ENCODE data around the gene KRT71. TPM values are rescaled to one million over a fixed set of nuclear protein-coding genes. Genes with fewer than 3 reads are reported as not detected.

KRT71 gene
- total RNA-seq, 1 experiment from 2014 or later = not detected

GRCh38 chr12:52528641-52529143 is 24.3 kb downstream of the KRT71 start:
- POLR2A ChIA-PET = interaction anchor here (0.6 kb wide), 1 partner anchor 477 kb away, joined by 3 read pairs; the partner anchor contains the start of gene NR4A1
- no peaks in the 10 kb centered on the region for H4K20me1 ChIP-seq (ENCODE audit: insufficient read depth)
- TF ChIP-seq SP1 (IDR thresholded peaks at IDR 0.05; ENCODE audit: low read depth) = no peak
- TF ChIP-seq REST (IDR thresholded peaks at IDR 0.05; ENCODE audit: low read depth) = no peak
- no peak for TF ChIP-seq CEBPB (IDR thresholded peaks at IDR 0.05; ENCODE audit: low read depth)
- no peak for TF ChIP-seq MAX (IDR thresholded peaks at IDR 0.05)
- TF ChIP-seq EZH2 (IDR thresholded peaks at IDR 0.05) = no peak
- no peak for TF ChIP-seq JUND (IDR thresholded peaks at IDR 0.05)
- no peak for TF ChIP-seq EZH2phosphoT487 (IDR thresholded peaks at IDR 0.05; ENCODE audit: borderline replicate concordance)
- no peak for TF ChIP-seq SIN3A (IDR thresholded peaks at IDR 0.05; ENCODE audit: low read depth)
- no peak for TF ChIP-seq YY1 (IDR thresholded peaks at IDR 0.05; ENCODE audit: extremely low read depth, insufficient replicate concordance, low read depth, low read length)
- no peak for TF ChIP-seq POLR2AphosphoS5 (IDR thresholded peaks at IDR 0.05; ENCODE audit: low read depth, low read length)
- TF ChIP-seq RAD21 (IDR thresholded peaks at IDR 0.05; ENCODE audit: low read depth) = no peak
- no peak for TF ChIP-seq CBX3 (IDR thresholded peaks at IDR 0.05; ENCODE audit: low read depth)
- no peak for TF ChIP-seq FOSL1 (IDR thresholded peaks at IDR 0.05; ENCODE audit: low read depth)
- no peak for TF ChIP-seq TCF7L2 (IDR thresholded peaks at IDR 0.05; ENCODE audit: borderline replicate concordance, extremely low read depth, insufficient read depth, insufficient read length)
- TF ChIP-seq CTCF (IDR thresholded peaks at IDR 0.05 in 2 of 3, conservative IDR thresholded peaks at IDR 0.05 in 1 of 3; ENCODE audit: borderline replicate concordance in 1 of 3, insufficient read depth in 1 of 3, low read depth in 2 of 3, low read length in 2 of 3) = no peak
- RAD21 ChIA-PET (ENCODE audit: low non-redundant PET in 1 of 2, low total read pairs in 2 of 2, uncharacterized antibody in 2 of 2, unreplicated experiment in 2 of 2) = no interaction called here
- no peak overlapping the region for H3K4me3 ChIP-seq (replicated peaks in 1 of 2; ENCODE audit: low read depth in 1 of 2, low read length in 2 of 2)
- no TSS peak for BruUV-seq (replicated peaks)
- H3K4me2 ChIP-seq (ENCODE audit: low read length) = no peak overlapping the region
- H3K27me3 ChIP-seq (ENCODE audit: insufficient read depth, low read length) = no peaks in the 10 kb centered on the region
- H3K79me2 ChIP-seq (ENCODE audit: insufficient read depth, low read length) = no peaks in the 10 kb centered on the region
- H2AFZ ChIP-seq (ENCODE audit: low read depth, low read length, poor library complexity, severe bottlenecking) = no peak overlapping the region
- peaks cover 4 to 23% of the 10 kb centered on the region in 2 experiments; a peak in 3 of 4 replicates for H3K4me1 ChIP-seq (ENCODE audit: control insufficient read depth in 1 of 2, insufficient read depth in 2 of 2, low read length in 2 of 2)
- H3K36me3 ChIP-seq (ENCODE audit: control insufficient read depth in 1 of 2, insufficient read depth in 2 of 2, low read length in 2 of 2) = no peaks in the 10 kb centered on the region
- intact Hi-C loops (cut with micrococcal nuclease) = no loop called here
- no peaks in the 10 kb centered on the region for H3K9me2 ChIP-seq (ENCODE audit: insufficient read depth)
- H3K9ac ChIP-seq (ENCODE audit: low read length) = no peak overlapping the region
- ATAC-seq (no peak), DNase-seq (ENCODE audit: low read depth, low spot score) (no peak)
- CTCF ChIA-PET = no interaction called here
- no peak overlapping the region for H3K27ac ChIP-seq (ENCODE audit: low read depth, low read length)
- no peaks in the 10 kb centered on the region for H3K9me3 ChIP-seq (ENCODE audit: control insufficient read depth in 1 of 2, insufficient read depth in 1 of 2, low read depth in 1 of 2, low read length in 2 of 2)
